Measurements from ENCODE around the gene RNF214. TPM values are rescaled to one million over a fixed set of nuclear protein-coding genes. Genes with fewer than 3 reads are reported as not detected.

RNF214 gene
- total RNA-seq, 1 experiment from 2014 or later, result 7.4 TPM

DNA sequence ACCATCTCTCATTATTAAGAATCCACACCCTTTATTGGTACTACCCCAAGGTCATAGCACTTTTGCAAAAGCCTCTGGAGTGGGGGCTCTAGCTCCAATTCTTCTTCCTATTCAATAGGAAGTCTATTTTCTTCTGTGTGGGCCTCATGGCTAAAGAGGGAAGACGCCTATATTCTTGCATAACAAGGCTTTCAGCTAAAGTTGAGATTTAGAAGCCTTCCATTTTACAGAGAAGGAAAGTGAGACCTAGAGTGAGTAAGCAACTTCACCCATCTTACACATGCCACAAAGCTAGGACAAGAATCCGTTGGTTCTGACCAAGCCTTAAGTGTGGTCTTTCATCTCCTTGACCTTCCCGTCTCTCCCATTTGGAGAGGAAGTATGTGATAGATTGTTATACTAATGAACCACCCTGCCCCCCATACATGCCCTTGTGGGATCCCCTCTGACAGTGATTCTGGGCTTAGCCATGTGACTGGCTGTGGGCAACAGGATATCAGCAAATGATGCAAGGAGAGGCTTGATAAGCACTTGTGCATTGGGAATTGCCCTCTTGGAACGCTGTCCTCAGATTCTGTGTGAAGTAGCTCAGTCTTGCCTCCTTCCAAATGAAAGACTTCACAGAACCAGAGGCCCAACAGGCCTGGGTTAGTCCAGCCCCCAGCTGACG, 71.3 kb downstream of the RNF214 start:
- Histone ChIP-seq H2AFZ (ENCODE audit: low read length) (no peak overlapping the region), H3K27me3 (ENCODE audit: low read length) (no peaks in the 10 kb centered on the region)
- no peak for ATAC-seq

GRCh38 chr11:117305145-117305544, 72.7 kb downstream of the RNF214 start:
- TF ChIP-seq EZH2 (IDR thresholded peaks at IDR 0.05; ENCODE audit: low read length, unreplicated experiment) (no peak), CTCF (conservative IDR thresholded peaks at IDR 0.05; ENCODE audit: low read depth, low read length) (no peak), EZH2phosphoT487 (IDR thresholded peaks at IDR 0.05; ENCODE audit: borderline replicate concordance, low read length) (no peak)
- Histone ChIP-seq H3K36me3 (ENCODE audit: low read depth, low read length) (no peaks in the 10 kb centered on the region), H4K20me1 (ENCODE audit: low read length) (no peaks in the 10 kb centered on the region), H3K27ac (ENCODE audit: low read length) (no peak overlapping the region), H3K27me3 (ENCODE audit: low read length) (no peaks in the 10 kb centered on the region), H3K9ac (ENCODE audit: low read length) (no peak overlapping the region), H3K9me2 (replicated peaks; ENCODE audit: low read length) (no peaks in the 10 kb centered on the region), H3K4me1 (ENCODE audit: insufficient read depth, low read length) (no peaks in the 10 kb centered on the region), H3F3A (ENCODE audit: low read length, unreplicated experiment) (no peaks in the 10 kb centered on the region), H3K4me3 (ENCODE audit: low read length) (no peak overlapping the region), H3K79me2 (ENCODE audit: low read length) (no peaks in the 10 kb centered on the region), H3K4me2 (ENCODE audit: low read length) (no peak overlapping the region), H2AFZ (ENCODE audit: low read length) (no peak overlapping the region), H3K9me3 (ENCODE audit: low read length) (no peaks in the 10 kb centered on the region)
- DNase-seq (no peak), ATAC-seq (no peak)
- ChIA-PET POLR2A (ENCODE audit: unreplicated experiment) (no interaction called here), CTCF (interaction anchor here (0.5 kb wide), 1 partner anchor 11 kb away, joined by 3 read pairs; the partner anchor contains the start of gene BACE1)
- BruUV-seq (replicated peaks), result no TSS peak
- intact Hi-C loops (cut with micrococcal nuclease), result no loop called here

More for the DNA sequence above, 71.3 kb downstream of the RNF214 start:
- CTCF ChIA-PET, result no interaction called here
- POLR2A ChIA-PET (ENCODE audit: unreplicated experiment), result no interaction called here
- Histone ChIP-seq H3K9me3 (ENCODE audit: low read length) (no peaks in the 10 kb centered on the region), H4K20me1 (ENCODE audit: low read length) (no peaks in the 10 kb centered on the region), H3K36me3 (ENCODE audit: low read depth, low read length) (no peaks in the 10 kb centered on the region), H3K4me3 (ENCODE audit: low read length) (no peak overlapping the region), H3K4me1 (ENCODE audit: insufficient read depth, low read length) (no peaks in the 10 kb centered on the region), H3K79me2 (ENCODE audit: low read length) (no peaks in the 10 kb centered on the region), H3K9ac (ENCODE audit: low read length) (no peak overlapping the region), H3K27ac (ENCODE audit: low read length) (no peak overlapping the region), H3F3A (ENCODE audit: low read length, unreplicated experiment) (no peaks in the 10 kb centered on the region), H3K4me2 (ENCODE audit: low read length) (no peak overlapping the region), H3K9me2 (replicated peaks; ENCODE audit: low read length) (no peaks in the 10 kb centered on the region)
- BruUV-seq (replicated peaks), result no TSS peak
- TF ChIP-seq EZH2 (IDR thresholded peaks at IDR 0.05; ENCODE audit: low read length, unreplicated experiment) (no peak), CTCF (conservative IDR thresholded peaks at IDR 0.05; ENCODE audit: low read depth, low read length) (no peak), EZH2phosphoT487 (IDR thresholded peaks at IDR 0.05; ENCODE audit: borderline replicate concordance, low read length) (no peak)
- intact Hi-C loops (cut with micrococcal nuclease), result no loop called here
- no peak for DNase-seq

DNA sequence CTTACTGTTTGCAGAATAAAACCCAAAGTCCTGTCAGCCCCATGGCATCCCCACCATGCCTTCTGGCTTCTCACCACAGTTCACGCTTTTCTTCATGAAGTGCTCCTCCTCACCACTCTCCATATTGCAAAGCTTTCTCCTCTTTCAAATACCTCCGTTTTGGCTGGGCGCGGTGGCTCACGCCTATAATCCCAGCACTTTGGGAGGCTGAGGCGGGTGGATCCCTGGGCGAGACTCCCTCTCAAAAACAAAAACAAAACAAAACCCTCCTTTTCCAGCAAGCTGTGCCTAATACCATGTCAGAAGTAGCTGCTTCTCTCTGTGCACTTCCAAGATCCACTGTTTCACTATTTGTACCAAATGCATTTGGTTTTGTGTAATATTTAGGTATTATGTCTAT, 76.8 kb downstream of the RNF214 start:
- intact Hi-C loops (cut with micrococcal nuclease), result no loop called here
- H2AFZ ChIP-seq (ENCODE audit: low read length), result no peak overlapping the region
- peaks cover 5% of the 10 kb centered on the region; the same call in 1 of the 2 replicates for H3K4me1 ChIP-seq (ENCODE audit: insufficient read depth, low read length)
- TF ChIP-seq EZH2 (IDR thresholded peaks at IDR 0.05; ENCODE audit: low read length, unreplicated experiment) (no peak), CTCF (conservative IDR thresholded peaks at IDR 0.05; ENCODE audit: low read depth, low read length) (no peak), EZH2phosphoT487 (IDR thresholded peaks at IDR 0.05; ENCODE audit: borderline replicate concordance, low read length) (no peak)
- no peaks in the 10 kb centered on the region for H3K9me2 ChIP-seq (replicated peaks; ENCODE audit: low read length)
- CTCF ChIA-PET, result no interaction called here
- H3K9me3 ChIP-seq (ENCODE audit: low read length), result no peaks in the 10 kb centered on the region
- H4K20me1 ChIP-seq (ENCODE audit: low read length), result no peaks in the 10 kb centered on the region
- H3F3A ChIP-seq (ENCODE audit: low read length, unreplicated experiment), result no peaks in the 10 kb centered on the region
- POLR2A ChIA-PET (ENCODE audit: unreplicated experiment), result no interaction called here
- H3K4me3 ChIP-seq (ENCODE audit: low read length), result no peak overlapping the region
- H3K27me3 ChIP-seq (ENCODE audit: low read length), result no peaks in the 10 kb centered on the region
- H3K27ac ChIP-seq (ENCODE audit: low read length), result no peak overlapping the region
- no TSS peak for BruUV-seq (replicated peaks)
- no peaks in the 10 kb centered on the region for H3K36me3 ChIP-seq (ENCODE audit: low read depth, low read length)
- H3K79me2 ChIP-seq (ENCODE audit: low read length), result no peaks in the 10 kb centered on the region
- no peak overlapping the region for H3K4me2 ChIP-seq (ENCODE audit: low read length)
- H3K9ac ChIP-seq (ENCODE audit: low read length), result no peak overlapping the region
- DNase-seq (no peak), ATAC-seq (no peak)

Measured in PC-3 (cell line).